ENCODE results near the gene LTBP1. TPM values are rescaled to one million over a fixed set of nuclear protein-coding genes. Genes with fewer than 3 reads are reported as not detected.

The LTBP1 gene
- total and polyA plus RNA-seq, 10 of the 15 experiments (the other 5 are each of a cell fraction or from before 2014, with no cell fraction given), result 0.01 to 0.28 (median 0.12) TPM; not detected in 2

DNA sequence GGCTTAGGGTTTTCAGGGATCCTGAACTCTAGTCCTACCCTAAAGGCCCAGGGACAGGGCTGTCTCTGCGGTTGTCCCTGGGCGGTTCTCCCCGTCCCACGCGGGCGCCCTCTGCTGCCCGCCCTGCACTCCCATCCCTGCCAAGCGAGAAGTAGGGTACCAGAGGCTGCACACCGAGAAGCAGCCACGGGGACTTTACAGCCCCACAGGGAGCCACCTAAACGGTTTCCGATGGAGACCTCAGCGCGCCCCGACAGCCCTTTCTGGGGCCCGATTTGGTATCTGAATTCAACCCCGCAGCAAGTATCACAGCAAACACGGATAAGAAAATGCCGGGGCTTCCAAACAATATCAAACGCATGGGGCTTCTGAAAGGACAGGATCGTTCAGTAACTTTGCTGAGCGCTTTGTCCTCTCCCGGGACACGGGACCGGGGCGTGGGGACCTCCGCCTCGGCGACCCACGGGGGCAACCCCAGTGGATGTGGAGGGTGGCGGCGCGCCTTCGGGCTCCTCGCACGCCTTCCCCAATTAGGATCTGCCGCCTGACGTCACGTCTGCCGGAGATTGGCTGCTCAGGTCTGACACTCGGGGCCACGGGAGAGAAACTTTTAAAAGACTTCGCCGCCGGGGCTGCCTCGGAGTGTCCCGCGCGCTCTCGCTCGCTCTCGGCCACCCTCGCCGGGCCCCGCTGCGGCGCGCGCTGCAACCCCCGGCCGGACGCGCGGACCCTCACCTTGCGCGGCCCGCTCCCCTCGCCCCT is at the start of gene LTBP1 (continued):
- TF ChIP-seq, protein P1, sequence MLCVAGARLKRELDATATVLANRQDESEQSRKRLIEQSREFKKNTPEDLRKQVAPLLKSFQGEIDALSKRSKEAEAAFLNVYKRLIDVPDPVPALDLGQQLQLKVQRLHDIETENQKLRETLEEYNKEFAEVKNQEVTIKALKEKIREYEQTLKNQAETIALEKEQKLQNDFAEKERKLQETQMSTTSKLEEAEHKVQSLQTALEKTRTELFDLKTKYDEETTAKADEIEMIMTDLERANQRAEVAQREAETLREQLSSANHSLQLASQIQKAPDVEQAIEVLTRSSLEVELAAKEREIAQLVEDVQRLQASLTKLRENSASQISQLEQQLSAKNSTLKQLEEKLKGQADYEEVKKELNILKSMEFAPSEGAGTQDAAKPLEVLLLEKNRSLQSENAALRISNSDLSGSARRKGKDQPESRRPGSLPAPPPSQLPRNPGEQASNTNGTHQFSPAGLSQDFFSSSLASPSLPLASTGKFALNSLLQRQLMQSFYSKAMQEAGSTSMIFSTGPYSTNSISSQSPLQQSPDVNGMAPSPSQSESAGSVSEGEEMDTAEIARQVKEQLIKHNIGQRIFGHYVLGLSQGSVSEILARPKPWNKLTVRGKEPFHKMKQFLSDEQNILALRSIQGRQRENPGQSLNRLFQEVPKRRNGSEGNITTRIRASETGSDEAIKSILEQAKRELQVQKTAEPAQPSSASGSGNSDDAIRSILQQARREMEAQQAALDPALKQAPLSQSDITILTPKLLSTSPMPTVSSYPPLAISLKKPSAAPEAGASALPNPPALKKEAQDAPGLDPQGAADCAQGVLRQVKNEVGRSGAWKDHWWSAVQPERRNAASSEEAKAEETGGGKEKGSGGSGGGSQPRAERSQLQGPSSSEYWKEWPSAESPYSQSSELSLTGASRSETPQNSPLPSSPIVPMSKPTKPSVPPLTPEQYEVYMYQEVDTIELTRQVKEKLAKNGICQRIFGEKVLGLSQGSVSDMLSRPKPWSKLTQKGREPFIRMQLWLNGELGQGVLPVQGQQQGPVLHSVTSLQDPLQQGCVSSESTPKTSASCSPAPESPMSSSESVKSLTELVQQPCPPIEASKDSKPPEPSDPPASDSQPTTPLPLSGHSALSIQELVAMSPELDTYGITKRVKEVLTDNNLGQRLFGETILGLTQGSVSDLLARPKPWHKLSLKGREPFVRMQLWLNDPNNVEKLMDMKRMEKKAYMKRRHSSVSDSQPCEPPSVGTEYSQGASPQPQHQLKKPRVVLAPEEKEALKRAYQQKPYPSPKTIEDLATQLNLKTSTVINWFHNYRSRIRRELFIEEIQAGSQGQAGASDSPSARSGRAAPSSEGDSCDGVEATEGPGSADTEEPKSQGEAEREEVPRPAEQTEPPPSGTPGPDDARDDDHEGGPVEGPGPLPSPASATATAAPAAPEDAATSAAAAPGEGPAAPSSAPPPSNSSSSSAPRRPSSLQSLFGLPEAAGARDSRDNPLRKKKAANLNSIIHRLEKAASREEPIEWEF (IDR thresholded peaks at IDR 0.05; ENCODE audit: insufficient replicate concordance, low read depth, low read length), result no peak
- TF ChIP-seq NFIC (IDR thresholded peaks at IDR 0.05; ENCODE audit: low read depth, low read length), result no peak
- TF ChIP-seq, protein P2, sequence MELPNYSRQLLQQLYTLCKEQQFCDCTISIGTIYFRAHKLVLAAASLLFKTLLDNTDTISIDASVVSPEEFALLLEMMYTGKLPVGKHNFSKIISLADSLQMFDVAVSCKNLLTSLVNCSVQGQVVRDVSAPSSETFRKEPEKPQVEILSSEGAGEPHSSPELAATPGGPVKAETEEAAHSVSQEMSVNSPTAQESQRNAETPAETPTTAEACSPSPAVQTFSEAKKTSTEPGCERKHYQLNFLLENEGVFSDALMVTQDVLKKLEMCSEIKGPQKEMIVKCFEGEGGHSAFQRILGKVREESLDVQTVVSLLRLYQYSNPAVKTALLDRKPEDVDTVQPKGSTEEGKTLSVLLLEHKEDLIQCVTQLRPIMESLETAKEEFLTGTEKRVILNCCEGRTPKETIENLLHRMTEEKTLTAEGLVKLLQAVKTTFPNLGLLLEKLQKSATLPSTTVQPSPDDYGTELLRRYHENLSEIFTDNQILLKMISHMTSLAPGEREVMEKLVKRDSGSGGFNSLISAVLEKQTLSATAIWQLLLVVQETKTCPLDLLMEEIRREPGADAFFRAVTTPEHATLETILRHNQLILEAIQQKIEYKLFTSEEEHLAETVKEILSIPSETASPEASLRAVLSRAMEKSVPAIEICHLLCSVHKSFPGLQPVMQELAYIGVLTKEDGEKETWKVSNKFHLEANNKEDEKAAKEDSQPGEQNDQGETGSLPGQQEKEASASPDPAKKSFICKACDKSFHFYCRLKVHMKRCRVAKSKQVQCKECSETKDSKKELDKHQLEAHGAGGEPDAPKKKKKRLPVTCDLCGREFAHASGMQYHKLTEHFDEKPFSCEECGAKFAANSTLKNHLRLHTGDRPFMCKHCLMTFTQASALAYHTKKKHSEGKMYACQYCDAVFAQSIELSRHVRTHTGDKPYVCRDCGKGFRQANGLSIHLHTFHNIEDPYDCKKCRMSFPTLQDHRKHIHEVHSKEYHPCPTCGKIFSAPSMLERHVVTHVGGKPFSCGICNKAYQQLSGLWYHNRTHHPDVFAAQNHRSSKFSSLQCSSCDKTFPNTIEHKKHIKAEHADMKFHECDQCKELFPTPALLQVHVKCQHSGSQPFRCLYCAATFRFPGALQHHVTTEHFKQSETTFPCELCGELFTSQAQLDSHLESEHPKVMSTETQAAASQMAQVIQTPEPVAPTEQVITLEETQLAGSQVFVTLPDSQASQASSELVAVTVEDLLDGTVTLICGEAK (IDR thresholded peaks at IDR 0.05; ENCODE audit: borderline replicate concordance), result no peak
- TF ChIP-seq WRNIP1 (IDR thresholded peaks at IDR 0.05; ENCODE audit: borderline replicate concordance, low read depth, low read length), result no peak

All from GM12878 (cell line).